Kidney tubule cell (primary cell): ENCODE results near the gene SND1.
A peak's percentile ranks its signal among the peaks of the same experiment; 100 is the strongest.
"Not testable (repeated sequence)": the region's sequence is repeated elsewhere in the genome, so short reads cannot be mapped to it uniquely, and the experiment has no call there.

Experiments
- DNase-seq: peaks from one replicate; pipeline ENCODE4 v3.0.0-alpha.2; 2018; ENCODE audit warnings: low spot score

SND1 gene

GRCh38 chr7:128100225-128100948 lies 448.4 kb downstream of the SND1 start:
- peak; percentile 9 for DNase-seq

GRCh38 chr7:128100949-128101713 lies 449.1 kb downstream of the SND1 start:
- no peak for DNase-seq

- no peak for DNase-seq
Observed at GRCh38 chr7:128102490-128103291, 450.7 kb downstream of the SND1 start.

GRCh38 chr7:128103498-128104107 lies 451.6 kb downstream of the SND1 start:
- DNase-seq: peak; percentile 11

- DNase-seq: no peak
Observed at GRCh38 chr7:128104108-128104742, 452.2 kb downstream of the SND1 start.

GRCh38 chr7:128105228-128106022 lies 453.4 kb downstream of the SND1 start:
- no peak for DNase-seq

GRCh38 chr7:128106821-128107220 lies 454.8 kb downstream of the SND1 start:
- DNase-seq: no peak

- DNase-seq: not testable (repeated sequence)
Observed at GRCh38 chr7:128107516-128107915, 455.5 kb downstream of the SND1 start.

- no peak for DNase-seq
Observed at GRCh38 chr7:128108129-128108528, 456.1 kb downstream of the SND1 start.

- no peak for DNase-seq
Observed at GRCh38 chr7:128108641-128109423, 456.8 kb downstream of the SND1 start.

- not testable (repeated sequence) for DNase-seq
Observed at GRCh38 chr7:128109424-128109969, 457.5 kb downstream of the SND1 start.

GRCh38 chr7:128110641-128111364 lies 458.8 kb downstream of the SND1 start:
- DNase-seq: no peak

- no peak for DNase-seq
Observed at GRCh38 chr7:128112018-128112780, 460.2 kb downstream of the SND1 start.

- no peak for DNase-seq
Observed at GRCh38 chr7:128112781-128113221, 460.8 kb downstream of the SND1 start.

GRCh38 chr7:128113839-128114238 lies 461.8 kb downstream of the SND1 start:
- no peak for DNase-seq

- no peak for DNase-seq
Observed at GRCh38 chr7:128114806-128115205, 462.8 kb downstream of the SND1 start.

- DNase-seq: peak; percentile 68
Observed at GRCh38 chr7:128115336-128115820, 463.4 kb downstream of the SND1 start.
